SK-N-DZ (cell line): ENCODE results near the gene PNKD. TPM values are rescaled to one million over a fixed set of nuclear protein-coding genes. Genes with fewer than 3 reads are reported as not detected.
A peak's percentile ranks its signal among the peaks of the same experiment; 100 is the strongest.

Experiments
- DNase-seq: peaks from one replicate; pipeline ENCODE4 v3.0.0-alpha.2; 2015; ENCODE audit warnings: low spot score
- polyA plus RNA-seq, 2 experiments: library from polyadenylated mRNA; depleted of rRNA; stranded (reverse); fragments of >200 nt; gene quantifications; 2 replicates each; pipeline ENCODE4 v1.2.3, GENCODE V29; 2014

Gene PNKD
- 72.8 and 76.1 TPM in 2 replicates for polyA plus RNA-seq (2014; cell fraction: cytosol; rRNA removed)
- 54.6 and 55.3 TPM in 2 replicates for polyA plus RNA-seq (2014; cell fraction: nucleus; rRNA removed)

DNA sequence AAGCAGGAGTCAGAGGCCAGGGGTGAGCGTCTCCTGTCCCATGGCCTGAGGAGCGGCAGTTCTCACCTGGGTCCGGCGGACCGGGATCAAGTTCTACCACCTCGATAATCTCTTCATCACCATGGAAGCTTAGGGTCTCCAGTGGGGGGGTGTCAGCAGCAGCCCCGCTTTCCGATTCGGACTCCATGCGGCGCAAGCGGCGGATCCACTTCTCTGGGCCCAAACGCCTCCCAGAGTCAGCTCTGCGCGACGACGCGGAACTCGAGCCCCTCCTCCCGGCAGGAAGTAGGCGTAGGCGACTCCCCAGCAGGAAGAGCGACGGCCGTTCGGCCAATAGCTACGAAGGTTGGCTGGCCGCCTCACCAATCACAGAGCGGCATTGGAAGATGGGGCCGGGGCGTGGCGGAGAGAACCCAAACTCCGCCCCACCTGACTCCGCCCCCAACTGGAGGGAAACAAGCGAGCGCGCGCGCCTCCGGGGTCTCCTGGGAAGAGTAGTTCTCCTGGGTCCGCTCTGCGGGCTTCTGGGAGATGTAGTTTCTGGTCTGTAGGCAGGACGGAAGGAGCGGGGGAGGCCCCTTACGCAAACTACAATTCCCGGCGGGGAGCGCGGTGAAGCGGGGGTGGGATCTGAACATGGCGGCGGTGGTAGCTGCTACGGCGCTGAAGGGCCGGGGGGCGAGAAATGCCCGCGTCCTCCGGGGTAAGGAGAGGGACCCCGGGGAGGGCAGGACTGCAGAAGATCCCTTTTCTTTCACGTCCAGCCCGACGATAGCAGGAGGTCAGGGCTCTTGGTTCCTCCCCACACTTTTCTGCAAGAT is at the start of gene PNKD, which contains the start of gene AAMP:
TSS of gene PNKD (plus strand) at position 620 of the 821 bp plus-strand sequence. CDS start at position 637, 17 bp downstream.
TSS of gene AAMP (minus strand) at position 238 of the 821 bp plus-strand sequence. CDS start at position 187, 51 bp downstream.
- DNase-seq: peak; percentile 99

DNA sequence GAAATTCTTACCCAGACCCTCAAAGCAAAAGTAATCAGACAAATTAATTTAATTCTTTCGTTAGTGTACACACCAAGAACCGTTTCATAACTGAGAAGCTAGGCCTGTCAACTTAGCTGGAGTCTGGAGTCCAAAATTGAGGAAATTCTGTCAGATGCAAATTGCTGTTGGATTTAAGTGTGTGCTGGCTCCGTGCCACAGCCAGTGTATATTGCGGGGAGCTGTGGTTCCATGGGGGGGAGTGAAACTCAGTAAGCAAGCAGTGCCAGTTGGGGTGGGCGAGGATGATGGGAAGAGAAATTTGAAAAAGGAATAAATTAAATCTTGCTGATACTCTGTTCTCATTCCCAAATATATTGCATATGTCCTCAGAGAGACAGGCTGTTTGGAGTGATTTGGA is 49.3 kb upstream of the PNKD start:
- no peak for DNase-seq

- DNase-seq: no peak
Measured at GRCh38 chr2:218223046-218223445, 47.3 kb upstream of the PNKD start.

- no peak for DNase-seq
Measured at GRCh38 chr2:218224186-218224585, 46.1 kb upstream of the PNKD start.

GRCh38 chr2:218226903-218227302 is 43.4 kb upstream of the PNKD start:
- DNase-seq: no peak

DNA sequence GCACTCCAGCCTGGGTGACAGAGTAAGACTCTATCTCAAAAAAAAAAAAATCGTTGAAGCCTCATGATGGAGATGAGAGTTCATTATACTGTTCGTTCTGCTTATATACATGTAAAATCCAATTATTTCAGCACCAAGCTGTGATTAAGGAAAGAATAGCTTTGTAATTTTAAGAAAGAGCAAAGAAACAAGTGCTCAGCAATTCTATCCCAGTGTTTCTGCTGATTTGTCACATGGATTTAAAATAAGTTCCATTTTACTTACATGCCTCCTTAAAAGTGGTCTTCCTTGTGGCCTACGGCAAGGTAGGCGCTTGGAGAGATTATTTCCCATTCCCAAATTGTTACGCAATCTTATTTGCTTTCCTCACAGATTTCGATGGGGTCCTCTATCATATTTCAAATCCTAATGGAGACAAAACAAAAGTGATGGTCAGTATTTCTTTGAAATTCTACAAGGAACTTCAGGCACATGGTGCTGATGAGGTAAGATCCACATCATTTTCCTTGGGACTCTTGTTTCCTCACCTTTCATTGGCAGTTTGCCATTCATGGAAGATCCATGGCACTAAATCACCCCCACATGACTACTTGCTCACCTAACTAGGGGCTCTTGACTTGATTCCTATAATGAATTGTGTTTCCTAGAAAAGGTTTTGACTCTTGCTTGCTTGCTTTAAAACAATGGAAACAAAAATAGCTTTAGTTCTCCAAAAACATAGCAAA is 41.8 kb upstream of the PNKD start:
- DNase-seq: no peak

DNA sequence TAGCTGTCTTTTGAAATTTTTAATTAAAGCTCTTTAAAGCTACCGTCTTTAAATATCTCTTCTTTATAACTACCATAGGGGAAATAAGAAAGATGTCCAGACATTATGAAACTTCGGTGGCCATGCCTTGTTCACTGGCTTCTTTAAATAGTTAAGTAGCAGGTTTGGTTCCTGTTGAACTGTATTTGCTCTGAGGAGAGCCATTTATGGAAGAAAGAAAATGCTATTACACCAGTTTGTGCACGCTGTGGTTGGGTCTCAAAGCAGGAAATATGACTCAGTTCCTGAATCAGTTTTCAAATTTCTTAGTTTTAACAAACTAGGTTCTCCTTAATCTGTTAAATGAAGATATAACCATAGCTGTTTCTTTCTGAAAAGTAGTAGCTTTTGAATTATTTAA is 41.1 kb upstream of the PNKD start:
- no peak for DNase-seq

DNA sequence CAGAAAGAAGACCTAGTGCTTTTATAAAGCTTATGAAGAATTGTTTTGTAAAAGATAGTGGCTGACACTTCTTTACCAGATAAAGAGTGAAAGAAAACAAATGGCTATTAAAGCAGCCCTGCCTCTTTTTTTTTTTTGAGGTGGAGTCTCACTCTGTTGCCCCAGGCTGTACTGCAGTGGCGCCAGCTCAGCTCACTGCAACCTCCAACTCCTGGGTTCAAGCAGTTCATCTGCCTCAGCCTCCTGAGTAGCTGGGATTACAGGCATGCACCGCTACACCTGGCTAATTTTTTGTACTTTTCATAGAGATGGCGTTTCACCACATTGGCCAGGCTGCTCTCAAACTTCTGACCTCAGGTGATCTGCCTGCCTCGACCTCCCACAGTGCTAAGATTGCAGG is 40.5 kb upstream of the PNKD start:
- DNase-seq: no peak

DNA sequence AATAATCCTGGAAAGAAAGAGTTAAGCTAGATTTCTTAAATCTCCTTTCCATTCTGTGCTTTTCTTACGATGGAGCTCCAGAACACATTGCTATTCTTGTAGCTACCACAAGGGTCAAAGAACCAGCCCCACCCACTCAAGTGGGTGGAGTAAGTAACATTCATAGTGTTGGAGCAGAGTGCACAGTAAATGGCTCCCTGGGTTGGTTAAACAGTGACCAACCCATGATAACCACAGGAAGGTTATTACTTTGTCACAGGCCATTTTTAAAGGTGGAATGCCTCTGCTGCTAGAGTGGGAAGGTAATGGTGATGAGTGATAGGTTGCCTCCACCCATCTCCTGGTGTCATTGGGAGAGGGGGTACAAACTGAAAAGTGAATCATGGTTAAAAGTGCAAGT is 39.4 kb upstream of the PNKD start:
- DNase-seq: no peak

GRCh38 chr2:218233543-218233942 is 36.8 kb upstream of the PNKD start:
- no peak for DNase-seq

GRCh38 chr2:218234521-218234920 is 35.8 kb upstream of the PNKD start:
- DNase-seq: no peak

GRCh38 chr2:218235017-218235416 is 35.3 kb upstream of the PNKD start:
- DNase-seq: no peak

DNA sequence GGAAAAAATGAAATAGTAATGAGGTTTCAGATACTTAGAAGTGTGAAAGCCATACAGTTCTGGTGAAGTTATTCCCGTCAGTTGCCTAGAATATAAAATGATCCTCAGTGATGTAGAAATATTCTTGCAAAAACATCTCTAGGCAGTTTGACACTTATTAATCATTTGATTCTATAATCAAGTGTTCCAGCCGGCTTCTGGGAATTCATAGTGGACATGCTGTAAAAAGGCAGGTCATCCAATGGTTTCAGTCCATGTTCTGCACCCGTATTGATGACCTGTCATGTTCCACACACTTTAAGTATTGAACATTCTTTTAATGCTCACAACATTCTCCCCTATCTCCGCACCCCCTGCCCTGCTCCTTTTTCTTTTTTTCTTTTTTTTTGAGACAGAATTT is 33.5 kb upstream of the PNKD start:
- no peak for DNase-seq

- DNase-seq: no peak
Measured at GRCh38 chr2:218238887-218239286, 31.4 kb upstream of the PNKD start.

DNA sequence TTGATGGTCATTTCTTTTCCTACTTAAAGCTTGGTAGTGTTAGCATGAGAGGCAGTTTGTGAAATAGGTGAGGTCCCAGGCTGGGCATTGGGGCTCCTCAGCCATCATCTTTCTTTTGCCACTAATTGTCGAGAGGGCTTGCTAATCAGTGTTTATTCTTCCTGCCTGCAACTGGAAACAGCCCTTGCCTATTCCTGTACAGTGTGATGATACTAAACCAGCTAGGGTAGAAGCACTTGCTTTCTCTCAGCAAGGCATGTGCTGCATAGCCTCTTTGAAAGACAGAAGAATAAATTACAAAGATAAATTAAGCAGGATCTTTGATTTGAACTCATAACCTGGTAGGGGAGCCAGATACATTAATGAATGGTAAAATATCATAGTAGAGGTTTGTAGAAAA is 26.1 kb upstream of the PNKD start:
- DNase-seq: no peak

GRCh38 chr2:218244665-218245064 is 25.7 kb upstream of the PNKD start:
- DNase-seq: no peak

DNA sequence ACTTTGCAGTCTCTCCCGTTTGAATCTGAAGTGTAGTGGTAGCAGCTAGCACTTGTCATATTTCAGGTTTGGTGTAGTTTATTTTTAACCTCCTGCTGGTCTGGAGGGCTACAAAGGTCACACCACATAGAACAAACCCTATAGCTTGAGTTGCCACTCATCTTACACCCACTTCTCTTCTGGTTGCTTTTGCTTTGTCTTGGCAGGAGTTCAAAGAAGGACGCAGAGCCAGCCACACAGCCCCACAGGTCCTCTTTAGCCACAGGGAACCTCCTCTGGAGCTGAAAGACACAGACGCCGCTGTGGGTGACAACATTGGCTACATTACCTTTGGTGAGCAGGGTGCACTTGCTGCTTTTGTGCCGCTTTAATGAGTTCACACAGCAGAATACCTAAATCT is 25.1 kb upstream of the PNKD start:
- DNase-seq: no peak

DNA sequence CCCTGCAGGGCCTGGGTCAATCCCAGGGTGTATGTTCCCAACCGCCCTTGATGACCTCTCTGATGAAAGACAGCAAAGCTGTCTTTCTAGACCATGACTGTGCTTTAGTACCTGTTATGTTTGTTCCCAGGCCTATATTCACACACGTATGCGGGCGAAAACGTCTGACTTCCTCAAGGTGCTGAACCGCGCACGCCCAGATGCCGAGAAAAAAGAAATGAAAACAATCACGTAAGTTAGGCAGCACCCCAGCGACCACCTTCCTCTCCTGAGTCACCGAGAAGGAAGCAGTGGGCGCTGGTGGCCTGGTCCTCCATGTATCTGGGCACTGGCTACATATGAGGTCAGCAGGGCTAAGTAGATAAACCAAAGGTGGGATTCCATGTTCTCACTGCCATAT is 20.6 kb upstream of the PNKD start:
- DNase-seq: no peak

GRCh38 chr2:218252509-218253231 is 17.6 kb upstream of the PNKD start:
- no peak for DNase-seq

DNA sequence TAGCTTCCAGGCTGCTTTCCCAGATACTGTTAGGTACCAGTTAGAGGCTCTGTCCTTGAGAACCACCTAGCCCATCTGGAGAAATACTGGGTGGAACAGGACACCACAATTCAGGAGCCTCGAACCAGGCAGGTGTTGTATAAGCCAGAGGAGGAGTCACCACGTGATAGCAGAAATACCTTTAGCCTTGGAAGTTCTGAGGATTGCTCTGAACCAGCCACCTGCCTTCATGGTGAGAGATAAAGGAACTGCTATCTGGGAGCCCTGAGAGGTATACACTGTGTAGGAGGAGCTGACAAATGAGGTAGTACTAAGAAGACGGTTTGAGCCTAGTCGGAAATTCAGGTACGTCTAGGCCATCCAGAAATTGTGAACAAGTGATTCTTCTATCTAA is 17.1 kb upstream of the PNKD start:
- DNase-seq: no peak

DNA sequence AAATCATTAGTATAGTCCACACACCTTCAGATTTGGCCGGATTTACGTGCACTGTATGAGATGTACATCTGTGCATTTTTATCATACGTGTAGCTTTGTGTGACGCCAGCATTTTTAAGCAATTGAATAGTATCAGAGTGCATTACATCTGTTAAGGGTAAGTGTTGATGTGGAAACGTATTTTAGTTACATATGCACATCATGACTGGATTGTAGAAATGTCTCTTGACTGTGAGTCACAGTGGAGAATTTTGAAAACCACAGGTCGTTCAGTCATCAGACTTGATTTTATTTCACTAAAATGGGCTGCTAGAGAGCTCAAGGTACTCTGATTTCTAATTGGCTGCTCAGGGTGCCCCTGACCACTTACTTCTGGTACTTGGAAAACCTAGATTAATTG is 14.9 kb upstream of the PNKD start:
- DNase-seq: no peak
